Stimulated activated CD4-positive, alpha-beta T cell treated with anti-CD3 and anti-CD28 coated beads, Interleukin-12 subunit alpha, Interleukin-12 subunit beta, amount 100 ng/mL, for 48 hours (primary cell): ENCODE results near the gene FCGR3B.
"Not testable (repeated sequence)": the region's sequence is repeated elsewhere in the genome, so short reads cannot be mapped to it uniquely, and the experiment has no call there.

ENCODE experiments used
- DNase-seq, 3 donors: peaks; one replicate each; pipeline ENCODE4 v3.0.0-alpha.2; 2020; ENCODE audit warnings: low read depth in 2 of 3, low spot score in 1 of 3

The FCGR3B gene

DNA sequence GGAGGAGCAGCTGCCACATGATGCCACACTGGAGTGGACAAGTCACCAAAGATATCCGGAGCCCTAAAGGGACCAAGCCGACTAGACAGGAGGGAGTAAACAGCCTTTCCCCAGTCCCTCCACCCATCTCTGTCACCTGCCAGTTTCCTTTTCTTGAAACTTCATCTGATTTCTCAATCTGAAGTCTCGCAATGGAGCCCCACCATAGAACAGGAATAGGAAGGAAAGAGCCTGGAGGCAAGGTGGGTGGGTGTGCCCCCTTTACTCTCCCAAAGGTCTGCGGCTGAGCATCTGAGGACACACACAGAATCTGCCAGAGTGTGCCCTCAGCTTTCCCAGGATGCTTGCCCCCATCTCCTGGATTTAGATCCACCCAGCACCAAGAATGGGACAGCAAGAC, at the start of gene FCGR3B:
Gene FCGR3B (minus strand): TSS at position 101 of the 400 bp plus-strand sequence. CDS start 82 bp downstream, at position 19.
- DNase-seq: no peak

DNA sequence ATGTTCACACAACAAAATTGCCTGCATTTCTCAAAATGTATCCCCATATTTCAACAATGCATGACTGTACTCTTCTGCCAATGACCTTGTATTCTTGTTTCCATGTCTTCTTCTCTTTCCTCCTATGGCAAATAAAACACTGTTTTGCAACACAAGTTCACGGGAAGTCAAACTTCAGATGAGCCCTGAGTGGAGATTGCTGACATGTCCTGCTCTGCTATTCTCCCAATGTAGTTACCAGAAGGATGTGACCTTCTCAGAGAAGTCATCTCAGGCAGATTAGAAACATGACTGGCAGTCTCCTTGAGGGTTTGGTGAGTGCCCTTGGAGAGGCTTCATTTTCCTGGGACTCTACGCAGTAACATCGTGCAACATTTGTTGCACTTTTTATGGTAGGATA, 47.5 kb upstream of the FCGR3B start:
- DNase-seq: no peak

GRCh38 chr1:161676958-161677689, 46.1 kb upstream of the FCGR3B start:
- no peak for DNase-seq

GRCh38 chr1:161676441-161676840, 45.5 kb upstream of the FCGR3B start:
- no peak for DNase-seq

DNA sequence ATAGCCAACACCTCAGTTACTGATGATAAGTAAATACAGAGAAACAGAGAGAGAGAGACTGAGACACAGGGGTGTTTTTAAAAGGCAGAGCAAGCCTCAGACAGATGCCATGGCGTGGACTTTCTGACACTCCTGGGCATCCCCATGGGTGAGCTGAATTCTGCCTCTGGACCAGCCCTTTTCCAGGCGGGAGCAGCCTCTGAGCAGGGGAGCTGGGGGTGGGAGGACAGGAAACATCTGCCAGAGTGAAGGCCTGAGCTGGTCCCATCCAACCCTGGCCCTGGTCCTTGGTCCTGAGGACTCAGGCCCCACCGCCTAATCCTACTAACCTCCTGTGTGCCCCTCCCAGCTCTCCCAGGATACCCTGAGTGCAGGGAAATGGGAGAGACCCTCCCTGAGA, 43.9 kb upstream of the FCGR3B start:
- DNase-seq: not testable (repeated sequence)

DNA sequence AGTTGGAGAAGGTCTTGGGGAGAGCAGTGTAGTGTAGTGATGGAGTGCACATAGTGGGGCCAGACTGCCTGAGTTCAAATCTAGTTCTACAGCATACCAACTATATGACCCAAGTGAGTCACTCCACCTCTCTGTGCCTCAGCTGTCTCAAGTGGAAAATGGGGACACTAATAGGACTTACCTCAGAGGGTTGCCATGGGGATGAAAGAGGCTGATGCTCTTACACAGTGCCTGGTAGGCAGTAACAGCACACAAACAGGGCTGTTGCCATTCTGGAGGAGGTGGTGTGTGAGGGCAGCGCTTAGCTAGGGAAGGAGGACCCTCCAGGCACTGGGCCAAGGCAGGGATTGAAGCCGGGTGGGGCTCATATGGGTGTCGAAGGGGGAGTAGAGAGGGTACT, 43.5 kb upstream of the FCGR3B start:
- not testable (repeated sequence) for DNase-seq

- not testable (repeated sequence) for DNase-seq
These were observed 42.5 kb upstream of the FCGR3B start for GRCh38 chr1:161673437-161673836.

DNA sequence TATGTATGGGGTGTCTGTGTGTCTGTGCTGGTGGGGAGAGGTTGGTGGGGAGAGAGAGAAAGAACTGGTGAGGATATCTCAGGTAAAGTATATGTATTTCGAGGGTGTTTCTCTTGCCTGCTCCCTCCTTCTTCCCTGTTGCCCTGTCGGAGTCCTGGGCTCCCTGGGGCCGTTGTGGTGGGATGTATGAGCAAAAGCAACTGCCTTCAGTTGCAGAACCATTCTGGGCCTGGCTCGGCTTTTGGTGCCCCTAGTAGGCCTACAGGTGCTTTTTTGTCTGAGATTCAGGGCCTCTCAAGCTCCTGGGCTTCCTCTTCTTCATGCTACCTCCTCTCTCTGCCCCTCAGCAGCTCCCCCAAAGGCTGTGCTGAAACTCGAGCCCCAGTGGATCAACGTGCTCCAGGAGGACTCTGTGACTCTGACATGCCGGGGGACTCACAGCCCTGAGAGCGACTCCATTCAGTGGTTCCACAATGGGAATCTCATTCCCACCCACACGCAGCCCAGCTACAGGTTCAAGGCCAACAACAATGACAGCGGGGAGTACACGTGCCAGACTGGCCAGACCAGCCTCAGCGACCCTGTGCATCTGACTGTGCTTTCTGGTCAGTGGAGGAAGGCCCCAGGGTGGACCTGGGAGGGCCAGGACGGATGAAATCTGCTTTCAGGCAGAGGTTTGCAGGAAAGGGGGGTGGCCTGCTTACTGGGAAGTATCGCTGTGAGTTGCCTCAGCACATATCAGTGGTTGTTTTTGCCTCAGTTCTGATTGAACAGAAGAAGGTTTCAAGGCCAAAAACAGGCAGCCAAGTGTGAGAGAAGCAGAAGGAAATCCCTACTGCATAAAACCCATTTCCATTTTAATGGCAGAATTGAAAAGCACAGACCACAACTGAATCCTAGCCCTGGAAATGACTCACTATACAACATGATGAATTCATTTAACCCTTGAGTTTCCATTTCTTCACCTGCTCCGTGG, 40.4 kb upstream of the FCGR3B start:
- DNase-seq: peak in 1 of 3 donors; percentile 8

GRCh38 chr1:161664689-161665088, 33.7 kb upstream of the FCGR3B start:
- not testable (repeated sequence) for DNase-seq

- not testable (repeated sequence) for DNase-seq
These were observed 32.6 kb upstream of the FCGR3B start for GRCh38 chr1:161663569-161663968.

DNA sequence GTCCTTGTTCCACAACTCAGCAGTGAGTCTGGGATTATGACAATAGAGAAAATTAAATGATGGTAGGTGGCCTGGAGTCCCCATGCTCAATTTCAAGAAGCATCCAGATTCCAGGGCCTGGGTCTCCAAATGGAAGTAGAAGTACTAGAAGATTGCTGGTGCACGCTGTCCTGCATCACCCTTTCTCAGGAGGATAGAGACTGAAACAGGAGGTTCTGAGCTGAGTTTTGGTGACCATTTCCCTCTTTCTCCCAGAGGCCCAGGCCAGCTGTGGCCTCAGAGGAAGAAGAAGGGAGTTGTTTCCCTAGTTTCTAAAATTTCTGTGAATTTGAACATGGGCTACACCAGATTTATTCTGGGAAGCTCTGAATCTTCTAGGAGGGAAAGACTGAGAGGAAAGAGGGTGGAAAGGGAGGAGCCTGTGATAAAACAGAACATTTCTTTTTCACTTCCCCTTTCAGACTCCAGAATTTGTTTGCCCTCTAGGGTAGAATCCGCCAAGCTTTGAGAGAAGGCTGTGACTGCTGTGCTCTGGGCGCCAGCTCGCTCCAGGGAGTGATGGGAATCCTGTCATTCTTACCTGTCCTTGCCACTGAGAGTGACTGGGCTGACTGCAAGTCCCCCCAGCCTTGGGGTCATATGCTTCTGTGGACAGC, 31.8 kb upstream of the FCGR3B start, which contains the start of gene FCGR2B:
Gene FCGR2B (plus strand): TSS at position 460 of the 656 bp plus-strand sequence. CDS start 99 bp downstream, at position 559.
- not testable (repeated sequence) for DNase-seq

GRCh38 chr1:161661660-161662311, 30.8 kb upstream of the FCGR3B start:
- DNase-seq: not testable (repeated sequence)

DNA sequence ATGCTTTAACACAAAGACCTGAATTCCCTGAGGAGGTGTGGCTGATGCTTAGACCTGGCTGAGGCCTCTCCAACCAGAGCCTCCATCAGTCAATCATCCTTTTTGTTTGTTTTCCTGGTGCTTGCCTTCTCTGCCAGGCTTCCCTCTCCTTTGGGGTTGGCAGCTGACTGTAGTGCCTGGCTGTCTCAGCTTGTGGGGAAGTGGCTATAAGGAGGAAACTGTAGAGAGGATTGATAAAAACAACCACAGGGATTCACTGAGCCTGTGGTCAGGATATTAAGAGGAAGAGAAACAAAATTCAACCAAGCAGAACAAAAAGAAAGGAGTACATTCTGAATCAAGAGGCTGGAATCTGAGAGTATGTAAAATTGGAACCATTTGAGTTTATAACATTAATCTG, 27.5 kb upstream of the FCGR3B start:
- not testable (repeated sequence) for DNase-seq

DNA sequence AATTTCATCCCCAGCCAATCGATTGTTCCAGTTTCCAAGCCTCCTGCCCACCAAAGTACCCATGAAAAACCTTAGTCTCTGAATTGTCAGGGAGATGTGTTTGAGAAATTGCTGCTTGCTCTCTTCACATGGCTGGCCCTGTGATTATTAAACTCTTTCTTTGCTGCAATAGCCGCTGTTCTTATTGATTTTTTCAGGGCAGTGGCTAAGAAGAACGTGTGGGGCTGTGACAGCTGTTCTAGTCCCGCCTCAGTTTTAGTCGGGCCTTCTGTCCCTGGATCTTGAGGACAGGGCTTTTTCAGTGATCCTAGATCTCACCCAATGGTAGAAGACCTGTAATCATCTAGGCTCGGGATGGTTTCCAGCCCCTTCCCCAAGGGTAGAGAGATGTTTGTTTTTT, 23.0 kb upstream of the FCGR3B start:
- not testable (repeated sequence) for DNase-seq

DNA sequence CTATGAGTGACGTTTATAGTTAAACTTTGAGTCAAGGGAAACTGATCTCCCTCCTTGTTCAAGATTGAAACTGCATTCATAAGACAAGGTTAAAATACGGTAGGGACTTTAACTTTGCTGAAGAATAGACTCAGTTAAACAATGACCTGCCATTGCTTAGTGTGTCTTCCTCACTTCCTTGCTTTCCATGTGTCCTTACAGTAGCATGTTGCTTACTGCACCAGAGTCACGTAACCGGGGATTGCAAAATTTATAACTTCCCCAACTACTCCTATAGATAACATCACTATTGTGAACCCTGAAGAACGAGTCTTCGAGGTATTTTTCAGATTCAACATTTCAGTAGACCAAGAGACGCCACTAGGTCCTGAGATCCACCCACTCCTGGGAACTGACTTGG, 22.6 kb upstream of the FCGR3B start:
- not testable (repeated sequence) for DNase-seq

DNA sequence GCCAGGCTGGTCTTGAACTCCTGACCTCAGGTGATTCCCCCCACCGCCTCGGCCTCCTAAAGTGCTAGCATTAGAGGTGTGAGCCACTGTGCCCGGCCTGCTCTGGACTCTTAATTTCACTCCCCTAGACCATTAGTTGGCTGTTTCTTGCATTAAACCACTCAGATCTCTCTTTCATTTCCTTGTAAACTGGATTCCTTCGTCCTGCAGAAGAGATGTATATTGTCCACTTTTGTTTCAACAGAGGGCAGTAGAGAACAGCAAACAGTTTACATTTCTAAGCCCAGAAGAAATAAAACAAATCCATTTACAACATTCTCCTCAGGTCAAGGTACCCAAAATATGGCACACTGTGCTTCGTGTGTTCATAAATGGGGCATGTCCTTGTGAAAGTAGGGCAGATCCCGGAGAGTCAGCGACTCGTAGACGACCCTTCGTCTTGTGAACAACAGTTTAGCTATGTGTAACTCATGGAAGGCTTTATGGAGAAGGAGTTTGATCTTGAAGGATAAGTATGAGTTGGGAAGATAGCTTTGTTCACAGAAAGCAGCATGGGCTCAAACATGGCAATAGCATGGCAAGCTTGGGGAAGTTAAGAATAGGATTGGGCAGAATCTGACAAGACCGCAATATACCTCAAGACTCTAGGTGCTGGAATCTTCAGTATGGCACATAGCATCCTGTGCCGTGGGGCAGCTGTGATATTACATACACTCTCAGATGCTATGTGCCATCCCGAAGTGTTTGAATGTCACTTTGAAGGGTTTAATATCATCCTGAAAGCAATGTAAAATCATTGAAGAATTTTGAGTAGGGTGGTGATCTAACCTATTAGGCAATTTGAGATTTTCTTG, 16.8 kb upstream of the FCGR3B start:
- not testable (repeated sequence) for DNase-seq

- not testable (repeated sequence) for DNase-seq
These were observed 13.9 kb upstream of the FCGR3B start for GRCh38 chr1:161644855-161645254.

GRCh38 chr1:161643481-161644208, 12.7 kb upstream of the FCGR3B start:
- DNase-seq: not testable (repeated sequence)

- DNase-seq: not testable (repeated sequence)
These were observed 11.7 kb upstream of the FCGR3B start for GRCh38 chr1:161642697-161643096.
